Kidney tubule cell (primary cell): Measurements from ENCODE around the gene GCH1.

Experiments
- DNase-seq: peaks from one replicate; pipeline ENCODE4 v3.0.0-alpha.2; 2018; ENCODE audit warnings: low spot score

The GCH1 gene

DNA sequence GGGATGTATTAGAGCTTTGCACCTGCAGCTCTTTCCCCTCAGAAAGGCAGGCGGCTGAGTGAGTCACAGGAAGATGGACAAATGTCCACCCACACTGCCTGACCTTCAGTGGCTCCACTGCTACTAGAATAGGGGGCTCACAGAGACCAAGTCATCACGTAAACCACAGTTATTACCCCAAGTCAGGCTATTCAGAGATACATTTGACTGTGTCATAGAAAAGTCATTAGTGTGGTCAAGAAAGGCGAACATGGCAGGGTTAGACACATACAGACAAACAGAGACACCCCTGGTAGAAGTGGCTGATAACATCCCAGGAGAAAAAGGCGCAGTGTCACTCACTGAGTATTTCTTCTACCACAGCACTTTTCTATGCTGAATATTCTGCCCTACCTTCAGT, 36.0 kb downstream of the GCH1 start:
- peak; percentile 9 for DNase-seq

DNA sequence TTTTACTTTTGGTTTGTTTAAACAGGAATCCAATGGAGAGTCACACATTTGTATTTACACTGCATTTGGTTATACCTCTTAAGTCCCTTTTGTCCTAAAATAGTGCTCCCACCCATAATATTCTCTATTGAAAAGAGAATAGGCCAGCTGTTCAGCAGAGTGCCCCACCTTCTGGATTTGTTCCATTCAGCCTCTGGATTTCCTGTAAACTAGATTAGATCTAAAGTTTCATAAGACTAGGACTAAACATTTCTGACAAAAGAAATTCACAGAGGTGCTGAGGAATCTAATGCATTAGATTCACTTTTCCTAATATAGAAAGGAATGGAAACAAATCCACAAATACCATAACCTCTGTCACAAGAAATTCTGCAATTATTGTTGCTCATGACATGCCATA, 38.1 kb downstream of the GCH1 start:
- DNase-seq = no peak

DNA sequence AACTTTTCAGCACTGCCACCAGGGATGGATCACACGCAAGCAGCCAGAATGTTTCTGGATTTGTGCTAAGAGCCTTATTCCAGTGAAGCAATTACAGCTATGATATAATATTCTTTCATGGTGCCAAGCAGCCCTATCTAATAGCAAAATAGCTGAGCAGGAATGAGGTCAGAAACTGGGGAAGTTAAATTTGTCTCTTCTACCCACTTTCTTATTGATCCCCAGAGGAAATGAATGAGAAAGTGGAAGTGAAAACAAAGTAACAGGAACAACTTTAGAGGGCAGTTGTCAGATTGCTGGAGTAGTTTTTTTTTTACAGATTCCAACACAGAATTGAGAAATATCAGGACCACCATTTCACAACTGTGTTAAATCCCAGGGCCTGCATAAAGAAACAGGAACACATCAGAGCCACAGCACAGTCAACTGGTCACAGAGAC, 44.8 kb downstream of the GCH1 start:
- DNase-seq = no peak

DNA sequence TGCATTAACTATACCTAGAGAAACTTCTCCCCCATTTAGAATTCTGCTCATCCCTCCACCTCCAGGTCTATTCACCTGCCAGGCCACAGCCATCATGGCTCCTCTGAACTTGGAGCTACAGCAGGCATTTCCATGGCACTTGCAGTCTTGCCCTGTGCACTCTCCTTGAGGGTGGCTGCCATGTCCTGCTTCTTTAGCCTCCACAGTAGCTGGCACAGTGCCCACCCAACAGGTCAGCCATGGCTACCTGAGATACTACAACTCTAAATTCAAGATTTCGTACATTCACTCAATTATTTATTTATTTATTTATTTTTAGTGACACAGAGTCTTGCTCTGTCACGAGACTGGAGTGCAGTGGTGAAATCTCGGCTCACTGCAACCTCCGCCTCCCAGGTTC, 46.5 kb downstream of the GCH1 start:
- no peak for DNase-seq

DNA sequence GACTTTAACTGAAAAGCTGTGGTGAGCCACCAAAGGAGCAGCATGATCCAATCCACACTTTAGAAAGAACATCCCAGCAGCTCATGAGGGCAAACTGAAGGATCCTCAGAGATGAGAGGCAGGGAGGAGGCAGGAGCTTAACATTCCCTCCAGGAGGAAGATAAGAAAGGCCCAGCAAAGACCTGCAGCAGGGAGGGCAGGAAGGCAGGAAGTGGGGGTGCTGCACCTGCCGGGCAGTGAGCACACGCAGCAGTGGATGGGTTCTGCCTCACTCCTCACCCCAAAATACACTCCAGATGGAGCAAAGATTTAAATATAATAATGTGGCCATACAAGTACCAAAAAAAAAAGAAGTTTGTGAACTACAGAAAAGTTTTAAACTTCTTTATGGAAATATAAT, 48.4 kb downstream of the GCH1 start:
- no peak for DNase-seq

DNA sequence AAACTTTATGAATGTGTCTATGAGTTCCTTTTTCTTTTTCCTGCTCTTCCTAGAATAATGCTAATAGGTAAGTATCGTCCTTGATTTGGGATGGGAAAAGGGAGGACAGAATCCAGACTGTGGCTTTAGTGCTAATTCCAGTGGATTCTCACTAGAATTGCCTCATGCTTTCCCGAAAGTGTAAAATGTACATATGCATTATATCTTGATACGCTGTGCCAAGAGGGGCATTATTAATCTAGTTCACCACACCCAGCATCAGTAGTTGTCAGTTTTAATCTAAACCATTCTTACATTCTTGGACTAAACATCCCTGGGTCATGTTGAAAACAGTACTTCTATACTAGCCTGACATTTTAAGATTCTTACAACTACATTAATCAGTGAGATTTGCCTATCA, 49.3 kb downstream of the GCH1 start:
- no peak for DNase-seq

DNA sequence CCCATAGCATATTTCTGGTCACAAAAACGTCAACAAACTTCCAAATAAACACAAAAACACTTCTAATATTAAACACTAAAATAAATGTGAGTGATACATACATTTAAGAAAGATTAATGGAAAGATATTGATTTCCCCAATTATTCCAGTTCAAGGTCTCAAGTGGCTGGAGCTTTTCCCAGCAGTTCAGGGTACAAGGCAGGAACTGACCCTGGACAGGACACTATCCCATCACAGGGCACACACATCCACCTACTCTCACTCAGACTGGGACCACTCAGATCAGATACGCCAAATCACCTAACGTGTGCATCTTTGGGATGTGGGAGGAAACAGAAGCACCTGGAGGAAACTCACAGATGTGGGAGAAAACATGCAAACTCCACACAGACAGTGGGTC, 50.4 kb downstream of the GCH1 start:
- DNase-seq = no peak

DNA sequence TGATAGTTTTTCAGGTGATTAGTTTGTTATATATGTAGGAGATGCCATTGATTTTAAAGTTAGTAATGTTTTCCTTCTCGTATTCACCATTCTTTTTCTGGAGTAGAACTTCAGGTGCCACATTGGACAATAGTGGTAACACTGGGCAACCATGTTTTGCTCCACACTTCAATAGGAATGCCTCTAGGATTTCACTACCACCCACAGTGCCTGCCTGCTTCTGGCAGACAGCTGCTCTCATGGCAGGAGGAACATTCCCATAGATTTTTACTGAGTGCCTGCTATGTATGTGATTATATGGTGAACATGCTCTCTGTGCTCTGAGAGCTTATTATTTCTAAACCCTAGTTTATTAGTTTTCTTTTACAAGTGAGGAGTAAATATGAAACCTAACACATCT, 53.7 kb downstream of the GCH1 start:
- no peak for DNase-seq

DNA sequence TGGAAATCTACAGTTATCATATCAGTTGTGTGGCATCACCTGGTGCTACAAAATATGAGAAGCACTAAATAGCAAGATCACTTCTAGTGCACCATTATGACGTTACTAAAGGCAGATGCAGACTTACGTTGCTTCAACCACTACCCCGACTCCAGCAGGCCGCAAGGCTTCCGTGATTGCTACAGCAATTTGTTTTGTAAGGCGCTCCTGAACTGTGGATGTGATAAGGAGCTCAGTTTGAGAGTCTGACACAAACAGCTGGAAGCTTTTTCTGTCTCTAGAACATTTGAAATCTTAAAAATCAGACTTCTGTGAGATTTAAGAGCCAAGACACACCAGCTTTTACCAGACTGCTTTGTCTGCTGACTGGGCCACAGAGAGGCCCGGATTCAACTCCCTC, 57.0 kb downstream of the GCH1 start:
- DNase-seq = no peak

DNA sequence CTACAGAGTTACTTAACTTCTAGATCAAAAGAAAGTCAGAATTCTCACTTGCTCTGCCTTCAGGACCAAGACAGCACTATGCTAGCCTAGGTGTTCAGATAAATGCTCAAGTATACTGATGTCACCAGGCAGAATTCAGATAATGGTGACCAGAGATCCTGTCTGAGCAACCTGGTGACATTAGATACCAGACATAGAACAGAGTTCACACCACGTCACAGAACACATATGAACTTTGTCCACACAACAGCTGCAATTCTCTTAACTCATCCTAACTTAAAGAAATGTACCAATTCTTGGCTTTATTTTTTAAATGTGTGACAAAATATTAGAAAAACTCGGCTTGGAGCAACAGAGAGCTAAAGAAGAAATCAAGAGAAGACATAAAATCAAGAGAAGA, 58.1 kb downstream of the GCH1 start:
- DNase-seq = no peak

DNA sequence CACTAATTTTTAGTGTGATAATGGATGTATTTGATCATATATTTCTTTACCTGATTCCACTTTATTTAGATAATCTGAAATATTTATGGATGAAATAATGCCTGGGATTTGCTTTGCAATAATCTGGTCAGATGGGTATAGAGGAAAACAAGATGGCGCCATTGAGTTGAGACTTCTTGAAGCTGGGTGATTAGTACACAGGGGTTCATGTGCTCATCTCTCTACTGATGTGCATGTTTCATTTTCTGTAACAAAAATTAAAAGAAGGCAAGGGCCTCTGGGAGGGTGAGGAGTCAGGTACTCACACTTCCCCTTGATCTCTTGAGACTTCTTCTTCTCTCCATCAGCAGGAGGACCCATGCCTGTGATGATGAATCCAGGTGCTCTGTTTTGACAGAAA, 61.8 kb downstream of the GCH1 start:
- DNase-seq = no peak

DNA sequence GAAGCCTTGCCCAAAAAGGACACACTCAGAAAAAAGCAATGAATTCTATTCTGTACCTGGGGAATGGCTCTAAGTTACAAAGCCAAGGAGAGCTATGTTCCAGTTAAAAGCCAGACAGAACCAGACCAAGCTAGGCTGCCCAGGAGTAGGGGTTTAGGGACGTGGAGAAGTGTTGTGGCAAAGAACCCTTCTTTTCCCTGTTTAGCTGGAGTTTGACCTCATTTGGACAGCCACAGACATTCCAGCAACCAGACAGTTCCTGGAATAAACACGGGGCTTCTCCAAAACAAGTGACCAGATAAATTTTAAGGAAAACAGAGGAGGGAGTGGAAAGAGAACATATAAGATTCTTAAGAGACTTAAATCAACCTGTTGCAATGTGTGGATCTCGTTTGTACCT, 62.3 kb downstream of the GCH1 start:
- DNase-seq = no peak

DNA sequence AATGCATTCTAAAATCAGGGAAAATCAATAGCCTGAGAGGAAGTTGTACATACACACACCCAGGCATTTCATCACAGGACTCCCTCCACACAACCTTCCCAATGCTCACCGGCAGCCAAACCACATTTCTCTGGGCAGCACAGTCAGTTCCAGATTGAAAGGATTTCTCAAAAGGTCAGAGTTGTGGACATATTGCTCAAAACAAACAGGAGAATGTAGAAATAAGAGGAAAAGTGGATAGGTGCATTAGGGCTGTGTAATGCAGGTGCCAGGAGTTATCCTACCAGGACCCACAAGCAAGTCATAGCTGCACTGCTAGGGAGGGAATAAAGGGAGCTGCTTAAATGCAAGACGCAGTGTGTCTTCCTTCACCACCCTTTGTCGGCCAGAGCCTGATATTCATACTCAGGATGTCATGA, 62.9 kb downstream of the GCH1 start:
- DNase-seq = no peak

DNA sequence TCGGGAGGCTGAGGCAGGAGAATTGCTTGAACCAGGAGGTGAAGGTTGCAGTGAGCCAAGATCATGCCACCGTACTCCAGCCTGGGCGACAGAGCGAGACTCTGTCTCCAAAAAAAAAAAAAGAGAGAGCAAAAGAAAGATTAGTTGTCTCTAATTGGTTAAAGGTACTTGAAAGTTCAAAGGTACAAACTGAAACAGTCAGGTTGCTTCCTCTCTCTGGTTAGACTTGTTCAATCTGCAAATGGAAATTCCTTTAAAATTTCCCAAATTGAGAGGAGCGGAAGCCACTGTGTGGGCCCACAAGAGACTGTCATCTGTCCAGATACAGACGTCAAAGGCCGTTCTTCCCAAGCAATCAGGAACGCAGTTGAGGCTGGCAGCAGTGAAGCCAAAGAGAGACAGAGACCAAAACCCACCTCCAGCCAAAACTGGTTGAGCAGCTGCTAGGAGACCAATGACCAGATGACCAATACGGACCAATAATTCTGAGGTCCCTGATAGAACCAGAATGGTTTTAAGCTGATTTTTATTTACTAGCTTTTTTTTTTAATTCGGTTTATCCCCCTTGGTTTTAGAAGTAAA, 63.6 kb downstream of the GCH1 start:
- no peak for DNase-seq

DNA sequence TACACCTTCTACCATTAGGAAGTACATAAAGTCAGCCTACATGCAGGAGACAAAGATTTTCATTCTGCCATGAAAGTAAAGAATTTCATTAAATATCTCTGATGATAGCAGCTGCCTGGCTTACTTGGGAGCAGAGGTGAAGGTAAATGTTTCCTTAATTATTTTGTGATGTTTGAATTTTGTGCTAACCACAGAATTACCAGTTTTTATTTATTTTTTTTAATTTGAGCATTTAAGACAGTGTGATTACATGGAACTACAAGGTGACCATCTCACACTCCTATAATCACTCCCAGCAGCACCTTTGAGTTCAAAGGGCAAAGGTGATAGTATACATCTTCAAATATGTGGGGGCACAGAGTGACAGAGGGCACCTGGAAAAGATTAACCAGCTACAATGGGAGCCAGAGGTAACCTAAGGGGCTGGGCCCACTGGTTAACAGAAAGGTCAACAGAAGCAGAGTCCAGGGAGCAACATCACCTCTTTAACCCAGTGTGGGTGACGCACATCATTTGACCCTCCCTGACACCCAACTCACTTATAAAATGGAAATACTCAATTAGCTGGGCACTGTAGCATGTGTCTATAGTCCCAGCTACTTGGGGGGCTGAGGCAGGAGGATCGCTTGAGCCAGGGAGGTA, 65.0 kb downstream of the GCH1 start:
- DNase-seq = no peak

DNA sequence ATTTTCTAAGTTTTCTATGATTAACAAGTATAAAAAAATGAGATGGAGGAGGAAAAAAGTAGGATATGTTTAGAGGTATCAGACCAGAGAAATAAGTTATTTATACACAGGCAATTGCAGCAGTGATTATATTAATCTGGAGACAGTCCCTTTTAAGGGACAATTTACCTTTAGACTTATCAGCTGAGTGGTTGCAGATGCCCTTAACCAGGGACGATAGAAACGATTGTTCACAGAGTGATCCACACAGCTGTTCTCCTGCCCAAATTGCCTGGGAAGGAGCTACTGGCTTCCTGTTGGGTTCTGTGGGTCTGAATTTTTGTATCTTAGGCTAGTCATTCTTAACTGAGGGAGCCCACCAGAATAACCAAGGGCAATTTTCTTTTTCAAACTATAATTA, 66.4 kb downstream of the GCH1 start:
- DNase-seq = no peak

DNA sequence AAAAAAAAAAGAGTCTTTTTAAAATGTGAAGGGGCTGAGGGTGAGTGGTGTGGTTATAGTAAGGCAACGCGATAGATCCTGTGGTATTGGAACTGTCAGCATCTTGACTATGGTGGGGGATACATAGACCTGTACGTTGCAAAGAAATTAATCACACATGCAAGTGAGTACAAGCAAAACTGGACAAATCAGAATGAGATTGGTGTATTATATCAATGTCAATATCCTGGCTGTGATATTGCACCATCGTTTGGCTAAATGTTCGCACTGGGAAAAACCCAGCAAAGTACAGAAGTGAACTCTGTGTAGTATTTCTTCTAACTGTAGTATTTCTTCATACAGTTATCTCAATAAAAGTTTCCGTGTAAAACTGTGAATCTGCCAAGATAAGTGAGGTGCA, 67.9 kb downstream of the GCH1 start:
- DNase-seq = no peak

DNA sequence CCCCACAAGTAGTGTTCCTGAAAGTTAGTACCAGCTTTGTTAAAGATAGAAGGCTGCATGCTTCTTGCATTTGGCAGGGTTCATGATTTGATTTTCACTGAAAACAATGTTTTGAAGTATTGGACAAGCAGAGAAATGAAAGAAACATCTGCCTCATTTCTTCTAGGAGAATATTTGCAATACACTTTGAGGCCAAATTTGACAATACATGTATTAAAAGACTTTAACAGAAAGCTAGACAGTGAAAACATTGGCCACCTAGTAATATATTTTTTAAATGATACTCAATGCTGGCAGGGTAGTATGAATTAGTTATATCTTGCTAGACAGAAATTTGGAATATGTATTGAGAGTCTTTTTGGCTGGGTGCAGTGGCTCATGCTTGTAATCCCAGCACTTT, 68.5 kb downstream of the GCH1 start:
- DNase-seq = no peak

DNA sequence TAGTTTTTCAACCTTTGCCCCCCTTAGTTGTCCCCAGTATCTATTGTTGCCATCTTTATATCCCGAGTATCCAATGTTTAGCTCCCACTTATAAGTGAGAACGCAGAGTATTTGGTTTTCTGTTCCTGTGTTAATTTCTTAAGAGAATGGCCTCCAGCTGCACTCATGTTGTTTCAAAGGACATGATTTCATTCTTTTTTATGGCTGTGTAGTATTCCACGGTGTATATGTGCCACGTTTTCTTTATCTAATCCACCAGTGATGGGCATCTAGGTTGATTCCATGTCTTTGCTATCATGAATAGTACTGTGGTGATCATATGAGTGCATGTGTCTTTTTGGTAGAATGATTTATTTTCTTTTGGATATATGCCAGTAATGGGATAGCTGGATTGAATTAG, 72.0 kb downstream of the GCH1 start:
- DNase-seq = no peak

DNA sequence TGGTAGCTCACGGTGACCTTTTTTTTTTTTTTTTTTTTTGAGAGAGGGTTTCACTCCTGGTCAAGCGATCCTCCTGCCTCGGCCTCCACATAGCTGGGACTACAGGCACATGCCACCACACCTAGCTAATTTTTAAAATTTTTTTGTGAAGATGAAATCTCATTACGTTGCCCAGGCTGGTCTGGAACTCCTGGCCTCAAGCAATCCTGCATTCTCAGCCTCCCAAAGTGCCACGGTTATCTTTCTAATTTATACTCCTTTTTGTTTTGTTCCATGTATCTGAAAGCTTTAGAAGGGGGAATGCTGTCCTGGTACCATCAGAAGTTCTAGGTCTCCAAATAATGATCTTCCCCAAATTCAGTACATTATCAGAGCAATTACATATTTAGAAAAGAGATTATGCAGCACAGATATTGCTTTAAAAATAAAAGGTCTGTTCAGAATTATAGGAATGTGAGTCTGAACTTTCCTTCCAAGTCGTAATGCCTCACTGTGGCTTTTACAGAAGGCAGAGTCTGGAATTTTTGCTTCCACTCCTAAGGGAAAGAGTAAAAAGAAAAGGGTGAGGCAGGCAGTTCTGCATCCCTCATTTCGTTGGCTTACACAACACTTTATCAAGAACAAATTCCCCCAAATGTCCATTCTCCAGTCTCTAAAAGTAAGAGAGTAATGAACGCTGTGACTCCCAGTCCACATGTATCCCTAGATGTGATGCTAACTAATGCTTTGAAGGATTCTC, 73.0 kb downstream of the GCH1 start:
- DNase-seq = no peak

DNA sequence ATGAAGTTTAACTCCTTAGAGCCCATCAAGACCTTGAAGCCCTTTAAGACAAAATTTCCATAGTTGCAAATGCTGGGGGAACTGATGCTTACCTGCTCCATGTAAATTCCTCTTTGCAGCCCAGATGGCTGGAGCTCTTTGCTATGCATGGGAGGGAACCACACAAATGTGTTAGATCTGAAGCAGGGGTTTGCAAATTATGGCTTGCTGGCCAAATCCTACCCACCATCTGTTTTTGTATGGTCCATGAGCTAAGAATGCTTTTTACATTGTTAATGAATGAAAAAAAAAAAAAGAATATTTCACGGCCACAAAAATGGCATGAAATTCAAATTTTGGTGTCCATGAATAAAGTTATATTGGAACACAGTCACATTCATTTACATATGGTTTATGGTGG, 74.6 kb downstream of the GCH1 start:
- DNase-seq = no peak

DNA sequence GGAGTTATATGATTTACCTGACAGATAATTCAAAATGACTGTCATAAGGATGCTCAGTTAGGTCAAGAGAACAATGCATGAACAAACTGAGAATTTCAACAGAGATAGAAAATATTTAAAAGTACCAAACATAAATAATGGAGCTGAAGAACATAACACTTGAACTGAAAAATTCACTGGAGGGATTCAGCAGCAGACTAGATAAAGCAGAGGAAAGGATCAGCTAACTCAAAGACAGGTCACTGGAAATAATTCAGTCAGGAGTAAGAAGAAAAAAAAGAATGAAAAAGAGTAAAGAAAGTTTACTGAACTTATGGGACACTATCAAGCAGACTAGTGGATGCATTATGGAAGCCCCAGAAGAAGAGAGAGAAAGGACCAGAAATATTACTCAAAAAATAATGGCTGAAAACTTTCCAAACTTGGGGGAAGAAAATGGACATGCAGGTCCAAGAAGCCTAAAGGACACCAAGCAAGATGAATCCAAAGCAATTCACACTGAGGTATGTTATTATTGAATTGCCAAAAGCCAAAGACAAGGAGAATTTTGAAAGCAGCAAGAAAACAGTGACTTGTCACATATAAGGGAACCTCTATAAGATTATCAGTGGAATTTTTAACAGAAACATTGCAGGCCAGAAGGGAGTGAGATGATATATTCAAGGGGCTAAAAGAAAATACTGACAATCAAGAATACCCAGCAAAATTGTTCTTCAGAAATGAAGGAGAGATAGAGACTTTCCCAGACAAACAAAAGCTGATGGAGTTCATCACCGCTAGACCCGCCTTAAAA, 78.7 kb downstream of the GCH1 start:
- no peak for DNase-seq

DNA sequence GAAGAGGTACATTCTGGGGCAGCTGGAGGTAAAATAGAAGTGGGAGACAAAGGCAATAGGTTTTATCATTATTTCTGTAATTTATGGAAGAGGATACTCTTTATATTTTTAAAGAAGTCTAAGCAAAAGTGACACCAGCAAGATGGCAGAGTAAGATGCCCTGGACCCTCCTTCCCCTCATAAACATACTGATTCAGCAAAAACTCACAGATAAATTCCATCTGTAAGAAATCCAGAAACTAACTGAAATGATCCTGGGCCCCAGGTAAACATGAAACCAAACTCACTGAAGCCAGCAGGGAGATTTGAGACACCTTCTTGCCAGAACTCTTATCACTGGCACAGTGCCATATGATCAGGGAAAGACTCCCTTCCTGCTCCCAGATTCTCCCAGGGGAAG, 79.9 kb downstream of the GCH1 start:
- DNase-seq = no peak
